ENCODE measurements around the gene NEURL1B.

The NEURL1B gene

DNA sequence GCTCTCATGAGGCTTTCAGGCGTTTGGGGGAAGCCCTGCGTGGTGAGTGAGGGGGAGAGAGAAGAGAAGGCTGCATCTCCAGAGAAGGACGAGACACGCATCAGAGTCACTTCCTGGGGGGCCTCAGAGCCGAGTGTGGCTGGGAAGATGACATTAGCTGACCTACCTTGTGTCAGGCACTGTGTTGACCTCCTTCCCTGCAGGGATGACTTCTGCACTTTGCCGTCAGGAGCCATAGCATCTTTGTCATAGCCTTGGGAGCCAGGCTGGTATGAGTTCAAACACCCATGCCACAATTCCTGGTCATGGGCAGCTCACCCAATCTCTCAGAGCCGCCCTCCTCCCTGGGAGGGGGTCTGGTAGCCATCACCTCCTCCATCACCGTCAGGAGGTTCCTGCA, 17.3 kb downstream of the NEURL1B start:
- H3K36me3 Mint-ChIP-seq (ENCODE audit: low read depth), result no peaks in the 10 kb centered on the region
- H3K4me1 Mint-ChIP-seq, result peaks cover 32% of the 10 kb centered on the region
- no peak overlapping the region for H3K27ac Mint-ChIP-seq
- H3K9me3 Mint-ChIP-seq, result peaks cover 6% of the 10 kb centered on the region
- H3K27me3 Mint-ChIP-seq (ENCODE audit: low read depth), result peaks cover 3% of the 10 kb centered on the region
- TF ChIP-seq, protein P1, sequence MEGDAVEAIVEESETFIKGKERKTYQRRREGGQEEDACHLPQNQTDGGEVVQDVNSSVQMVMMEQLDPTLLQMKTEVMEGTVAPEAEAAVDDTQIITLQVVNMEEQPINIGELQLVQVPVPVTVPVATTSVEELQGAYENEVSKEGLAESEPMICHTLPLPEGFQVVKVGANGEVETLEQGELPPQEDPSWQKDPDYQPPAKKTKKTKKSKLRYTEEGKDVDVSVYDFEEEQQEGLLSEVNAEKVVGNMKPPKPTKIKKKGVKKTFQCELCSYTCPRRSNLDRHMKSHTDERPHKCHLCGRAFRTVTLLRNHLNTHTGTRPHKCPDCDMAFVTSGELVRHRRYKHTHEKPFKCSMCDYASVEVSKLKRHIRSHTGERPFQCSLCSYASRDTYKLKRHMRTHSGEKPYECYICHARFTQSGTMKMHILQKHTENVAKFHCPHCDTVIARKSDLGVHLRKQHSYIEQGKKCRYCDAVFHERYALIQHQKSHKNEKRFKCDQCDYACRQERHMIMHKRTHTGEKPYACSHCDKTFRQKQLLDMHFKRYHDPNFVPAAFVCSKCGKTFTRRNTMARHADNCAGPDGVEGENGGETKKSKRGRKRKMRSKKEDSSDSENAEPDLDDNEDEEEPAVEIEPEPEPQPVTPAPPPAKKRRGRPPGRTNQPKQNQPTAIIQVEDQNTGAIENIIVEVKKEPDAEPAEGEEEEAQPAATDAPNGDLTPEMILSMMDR (IDR thresholded peaks at IDR 0.05; ENCODE audit: unreplicated experiment in 3 of 3), result no peak
- no peak overlapping the region for H3K4me3 Mint-ChIP-seq

DNA sequence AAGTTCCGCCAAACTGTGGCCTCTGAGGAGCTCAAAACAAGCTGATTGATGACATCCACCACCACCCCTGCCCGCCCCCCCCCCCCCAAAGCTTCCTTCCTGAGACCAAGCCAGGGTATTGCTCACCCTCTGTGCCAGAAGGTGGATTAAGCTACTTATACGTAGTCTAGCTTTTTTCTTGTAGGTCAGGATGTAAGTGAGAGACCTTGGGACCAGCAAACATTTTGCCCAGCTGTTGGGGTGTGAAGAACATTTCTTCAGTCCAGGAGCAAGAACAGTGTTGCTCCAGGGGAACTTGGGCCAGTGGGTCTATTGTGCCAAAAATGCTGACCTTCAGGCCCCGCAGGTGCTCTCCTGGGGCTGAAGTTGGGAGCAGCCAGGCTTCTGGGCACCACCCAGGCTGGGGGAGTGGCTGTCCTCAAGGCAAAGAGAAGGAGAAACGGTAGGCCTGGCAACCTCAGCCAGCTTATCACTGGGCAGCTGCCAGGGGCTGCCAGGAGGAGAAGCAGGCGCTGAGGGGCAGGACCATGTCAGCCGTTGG, 18.0 kb downstream of the NEURL1B start:
- Mint-ChIP-seq H3K27me3 (ENCODE audit: low read depth) (peaks cover 3% of the 10 kb centered on the region), H3K36me3 (ENCODE audit: low read depth) (no peaks in the 10 kb centered on the region), H3K4me1 (peaks cover 36% of the 10 kb centered on the region), H3K4me3 (no peak overlapping the region), H3K27ac (peak overlapping the region in 2 of 3 experiments; percentile 49 to 74), H3K9me3 (peaks cover 6% of the 10 kb centered on the region)
- TF ChIP-seq, protein P1 (IDR thresholded peaks at IDR 0.05; ENCODE audit: unreplicated experiment in 3 of 3), result no peak

DNA sequence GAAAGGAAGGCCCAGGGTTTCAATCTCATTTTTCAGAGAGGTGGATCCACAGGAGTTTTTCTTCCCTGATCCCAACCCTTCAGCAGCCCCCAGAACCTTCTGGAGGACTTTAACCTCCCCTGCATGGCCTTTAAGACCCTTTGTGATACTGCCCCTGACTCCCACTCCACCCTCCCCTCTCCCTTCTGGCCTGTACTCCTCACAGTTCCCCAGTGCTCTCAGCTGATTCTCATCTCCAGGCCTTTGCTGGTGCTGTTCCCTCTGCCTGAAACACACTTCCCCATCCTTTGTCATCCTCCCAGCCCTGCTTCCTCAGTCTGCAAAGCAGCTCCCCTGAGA, 18.5 kb downstream of the NEURL1B start:
- H3K27ac Mint-ChIP-seq, result peak overlapping the region; percentile 74 to 90 (median 85)
- H3K4me1 Mint-ChIP-seq, result peaks cover 41% of the 10 kb centered on the region
- no peaks in the 10 kb centered on the region for H3K36me3 Mint-ChIP-seq (ENCODE audit: low read depth)
- H3K27me3 Mint-ChIP-seq (ENCODE audit: low read depth), result peaks cover 3% of the 10 kb centered on the region
- peaks cover 6% of the 10 kb centered on the region for H3K9me3 Mint-ChIP-seq
- no peak overlapping the region for H3K4me3 Mint-ChIP-seq
- TF ChIP-seq, protein P1 (IDR thresholded peaks at IDR 0.05; ENCODE audit: unreplicated experiment in 3 of 3), result no peak

DNA sequence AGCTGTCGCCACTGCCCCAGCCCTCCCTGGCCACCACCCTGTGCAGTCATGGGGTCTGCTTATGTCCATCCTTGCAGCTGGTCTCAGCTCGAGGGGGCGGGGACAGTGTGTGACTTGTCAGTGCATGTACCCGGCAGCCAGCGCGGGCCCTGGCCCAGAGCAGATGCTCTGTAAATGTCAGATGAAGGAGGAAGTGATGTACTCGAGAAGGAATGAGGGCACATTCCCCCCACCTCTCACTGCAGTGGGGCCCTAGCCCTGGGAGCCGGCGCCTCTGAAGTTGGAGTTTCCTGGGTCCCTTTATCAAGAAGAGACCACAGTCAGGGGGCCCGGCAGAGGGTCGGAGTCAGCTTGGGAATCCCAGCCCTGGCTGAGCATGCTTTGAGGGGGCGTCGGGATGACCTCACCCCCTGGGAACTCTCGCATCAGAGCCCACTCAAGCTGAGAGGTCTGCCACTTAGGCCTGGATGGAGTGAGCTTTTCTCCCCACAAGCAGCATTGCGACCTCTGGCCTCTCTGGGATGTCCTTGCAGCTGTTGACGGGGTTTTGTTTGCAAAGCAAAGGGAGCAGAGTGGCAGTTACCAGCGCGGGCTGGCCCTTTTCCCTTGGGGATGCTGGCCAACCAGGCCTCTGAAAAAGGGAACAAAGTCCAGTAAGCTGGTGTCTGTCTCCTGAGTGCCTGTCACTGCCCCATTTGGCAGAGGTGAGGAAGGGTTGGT, 19.0 kb downstream of the NEURL1B start:
- Mint-ChIP-seq H3K9me3 (peaks cover 6% of the 10 kb centered on the region), H3K4me3 (no peak overlapping the region), H3K27me3 (ENCODE audit: low read depth) (peaks cover 3% of the 10 kb centered on the region), H3K36me3 (ENCODE audit: low read depth) (no peaks in the 10 kb centered on the region), H3K4me1 (peaks cover 46% of the 10 kb centered on the region), H3K27ac (peak overlapping the region; percentile 74 to 90 (median 85))
- TF ChIP-seq, protein P1 (IDR thresholded peaks at IDR 0.05; ENCODE audit: unreplicated experiment in 3 of 3), result no peak

DNA sequence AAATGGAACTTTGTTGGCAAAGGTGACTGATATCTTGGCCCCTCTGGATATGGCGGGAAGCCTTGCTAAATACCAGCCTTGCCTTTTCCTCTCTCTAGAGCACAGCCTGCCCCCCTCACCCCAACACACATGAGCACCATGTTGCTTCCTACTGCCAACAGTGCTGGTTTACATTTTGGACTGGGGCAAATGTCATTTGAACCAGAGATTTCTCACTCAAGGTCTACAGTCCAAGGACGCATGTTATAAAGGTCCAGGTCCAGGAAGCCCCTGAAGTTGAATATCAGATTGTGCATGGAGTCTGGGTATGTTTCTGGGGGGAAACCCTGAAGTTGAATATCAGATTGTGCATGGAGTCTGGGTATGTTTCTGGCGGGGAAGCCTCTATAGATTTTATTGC, 19.9 kb downstream of the NEURL1B start:
- no peak overlapping the region for H3K4me3 Mint-ChIP-seq
- no peaks in the 10 kb centered on the region for H3K27me3 Mint-ChIP-seq (ENCODE audit: low read depth)
- H3K36me3 Mint-ChIP-seq (ENCODE audit: low read depth), result no peaks in the 10 kb centered on the region
- peaks cover 45% of the 10 kb centered on the region for H3K4me1 Mint-ChIP-seq
- H3K9me3 Mint-ChIP-seq, result peaks cover 1% of the 10 kb centered on the region
- TF ChIP-seq, protein P1 (IDR thresholded peaks at IDR 0.05; ENCODE audit: unreplicated experiment in 3 of 3), result no peak
- H3K27ac Mint-ChIP-seq, result peak overlapping the region in 2 of 3 experiments; percentile 74 to 90

DNA sequence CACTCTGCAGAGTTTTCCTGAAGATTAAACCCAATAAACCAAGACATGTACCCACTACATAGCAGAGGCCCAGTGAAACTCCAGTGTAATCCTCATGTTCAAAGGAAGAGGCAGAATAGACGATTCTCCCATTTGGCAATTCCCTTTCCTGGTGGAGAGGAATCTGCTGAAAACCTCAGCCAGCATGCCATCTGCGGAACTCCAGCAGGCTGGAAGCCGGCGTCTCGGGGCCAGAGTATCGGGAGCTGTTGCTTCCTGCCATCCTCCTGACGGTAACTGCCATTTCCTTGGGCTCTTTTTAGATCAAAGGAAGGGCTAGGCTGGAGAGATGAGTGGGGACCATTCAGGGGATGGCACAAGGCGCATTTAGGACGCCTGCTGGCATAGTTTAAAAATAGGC, 20.5 kb downstream of the NEURL1B start:
- Mint-ChIP-seq H3K36me3 (ENCODE audit: low read depth) (no peaks in the 10 kb centered on the region), H3K27me3 (ENCODE audit: low read depth) (no peaks in the 10 kb centered on the region), H3K9me3 (no peaks in the 10 kb centered on the region), H3K27ac (peak overlapping the region in 2 of 3 experiments; percentile 74 to 90), H3K4me1 (peaks cover 48% of the 10 kb centered on the region), H3K4me3 (no peak overlapping the region)
- TF ChIP-seq, protein P1 (IDR thresholded peaks at IDR 0.05; ENCODE audit: unreplicated experiment in 3 of 3), result no peak
